ENCODE data around the gene VSNL1. TPM values are rescaled to one million over a fixed set of nuclear protein-coding genes. Genes with fewer than 3 reads are reported as not detected.
"Not testable (repeated sequence)": the region's sequence is repeated elsewhere in the genome, so short reads cannot be mapped to it uniquely, and the experiment has no call there.

VSNL1 gene
- polyA plus RNA-seq, 4 donors: 3.3 to 5.8 (median 5.0) TPM

- no peak for DNase-seq (ENCODE audit: low read depth in 4 of 4, low spot score in 2 of 4)
Measured at GRCh38 chr2:17540813-17541530, 476 bp downstream of the VSNL1 start.

GRCh38 chr2:17541531-17541950, 1.0 kb downstream of the VSNL1 start:
- DNase-seq (ENCODE audit: low read depth in 4 of 4, low spot score in 2 of 4): no peak

- DNase-seq (ENCODE audit: low read depth in 4 of 4, low spot score in 2 of 4): no peak
Measured at GRCh38 chr2:17542471-17542870, 2.0 kb downstream of the VSNL1 start.

DNA sequence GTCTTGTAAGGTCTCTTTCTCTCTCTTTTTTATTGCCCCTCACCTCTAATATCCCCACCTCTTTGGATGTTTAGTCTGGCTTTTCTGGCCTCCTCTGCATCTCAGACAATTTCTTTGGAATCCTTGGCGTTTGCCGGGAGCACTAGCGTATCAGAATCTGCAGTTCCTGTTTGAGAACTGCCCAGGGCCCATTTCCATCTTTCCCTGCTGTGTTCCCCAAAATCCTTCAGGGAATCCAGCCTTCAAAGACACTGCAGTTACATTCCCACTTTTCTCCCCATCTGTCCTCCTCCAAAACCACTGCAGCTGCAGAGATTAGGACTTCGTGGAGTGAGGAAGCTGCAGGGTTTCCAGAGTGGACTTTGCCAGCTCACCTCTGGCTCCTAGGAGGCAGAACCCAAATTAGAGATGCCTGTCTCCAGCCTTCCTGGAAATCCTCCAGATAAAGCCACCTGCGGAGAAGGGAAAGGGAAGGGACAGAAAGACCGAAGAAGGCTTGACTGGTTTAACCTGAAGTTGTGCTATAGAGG, 2.7 kb downstream of the VSNL1 start:
- no peak for DNase-seq (ENCODE audit: low read depth in 4 of 4, low spot score in 2 of 4)

- no peak for DNase-seq (ENCODE audit: low read depth in 4 of 4, low spot score in 2 of 4)
Measured at GRCh38 chr2:17543848-17544247, 3.4 kb downstream of the VSNL1 start.

DNA sequence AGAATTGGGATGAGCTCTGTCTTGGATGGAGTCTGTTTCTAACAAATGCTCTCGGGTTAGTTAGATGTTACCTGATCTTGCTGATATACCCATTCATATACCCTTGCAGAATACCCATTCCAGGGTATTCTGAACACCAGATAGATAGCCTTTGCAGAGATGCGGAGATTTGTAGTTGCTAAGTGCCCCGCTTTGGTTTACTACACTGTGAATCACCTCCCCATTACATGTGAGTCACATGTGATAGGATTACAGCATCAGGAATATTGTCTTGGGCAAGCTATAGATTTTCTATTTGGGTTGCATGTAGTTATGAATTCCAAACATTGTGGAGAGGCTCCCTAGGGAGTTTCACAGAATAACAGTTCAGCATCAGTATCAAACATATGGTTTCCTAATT, 3.8 kb downstream of the VSNL1 start:
- DNase-seq (ENCODE audit: low read depth in 4 of 4, low spot score in 2 of 4): no peak

- no peak for DNase-seq (ENCODE audit: low read depth in 4 of 4, low spot score in 2 of 4)
Measured at GRCh38 chr2:17545680-17546613, 5.5 kb downstream of the VSNL1 start.

DNA sequence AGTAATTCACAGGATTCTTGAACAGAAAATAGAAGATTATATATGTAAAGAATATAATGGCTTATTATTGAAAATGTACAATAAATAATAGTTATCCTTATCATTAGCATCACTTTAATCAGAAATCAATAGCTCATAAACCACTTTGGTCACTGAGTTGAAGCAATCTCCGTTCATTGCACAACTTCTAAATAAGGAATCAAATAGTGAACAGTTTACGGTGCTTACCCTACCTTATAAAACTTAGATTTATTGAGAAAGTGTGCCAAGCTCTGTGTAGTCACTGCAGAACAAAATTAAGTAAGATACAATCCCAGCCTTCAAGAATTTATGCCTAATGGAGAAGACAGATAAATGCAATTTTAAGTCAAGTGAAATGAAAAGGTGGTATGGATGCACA, 6.7 kb downstream of the VSNL1 start:
- DNase-seq (ENCODE audit: low read depth in 4 of 4, low spot score in 2 of 4): no peak

- no peak for DNase-seq (ENCODE audit: low read depth in 4 of 4, low spot score in 2 of 4)
Measured at GRCh38 chr2:17547737-17548136, 7.2 kb downstream of the VSNL1 start.

- DNase-seq (ENCODE audit: low read depth in 4 of 4, low spot score in 2 of 4): no peak
Measured at GRCh38 chr2:17550907-17551306, 10.4 kb downstream of the VSNL1 start.

- no peak for DNase-seq (ENCODE audit: low read depth in 4 of 4, low spot score in 2 of 4)
Measured at GRCh38 chr2:17555150-17555549, 14.7 kb downstream of the VSNL1 start.

GRCh38 chr2:17557596-17557995, 17.1 kb downstream of the VSNL1 start:
- no peak for DNase-seq (ENCODE audit: low read depth in 4 of 4, low spot score in 2 of 4)

DNA sequence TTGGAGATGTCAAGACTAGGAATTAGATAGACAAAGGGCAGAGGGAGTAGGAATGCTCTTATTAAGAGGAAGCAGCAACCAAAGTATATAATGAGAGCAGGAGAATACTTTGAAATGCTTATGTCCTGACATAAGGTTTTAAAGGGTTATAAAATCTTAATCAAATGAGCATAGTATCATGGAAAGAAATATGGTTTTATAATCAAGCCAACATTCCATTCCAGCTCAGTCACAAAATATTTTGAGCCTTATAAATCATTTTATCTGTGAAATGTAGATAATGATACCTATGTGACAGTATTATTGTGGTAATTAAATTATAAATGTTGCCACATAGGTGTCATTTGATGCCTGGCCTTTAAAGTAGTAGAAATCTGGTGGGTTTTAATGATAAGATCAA, 17.6 kb downstream of the VSNL1 start:
- DNase-seq (ENCODE audit: low read depth in 4 of 4, low spot score in 2 of 4): no peak

DNA sequence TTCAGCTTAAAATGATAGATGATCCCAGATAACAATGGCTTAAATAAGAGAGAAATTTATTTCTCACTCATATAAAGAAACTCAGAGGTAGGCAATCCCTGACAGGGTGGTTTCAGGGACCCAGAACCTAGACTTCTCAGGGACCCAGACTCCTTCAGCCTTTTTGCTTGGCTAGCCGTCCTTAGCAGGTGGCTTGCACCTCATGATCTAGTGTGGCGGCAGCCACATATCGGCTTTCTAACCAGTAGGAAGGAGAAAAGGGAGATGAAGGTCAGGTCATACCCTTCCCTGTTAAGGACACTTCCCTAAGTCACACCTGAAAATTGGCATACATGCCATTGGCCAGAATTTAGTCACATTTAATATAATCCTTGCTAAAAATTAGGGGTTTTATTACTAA, 18.4 kb downstream of the VSNL1 start:
- no peak for DNase-seq (ENCODE audit: low read depth in 4 of 4, low spot score in 2 of 4)

GRCh38 chr2:17565726-17566125, 25.2 kb downstream of the VSNL1 start:
- not testable (repeated sequence) for DNase-seq (ENCODE audit: low read depth in 4 of 4, low spot score in 2 of 4)

GRCh38 chr2:17571681-17572080, 31.2 kb downstream of the VSNL1 start:
- DNase-seq (ENCODE audit: low read depth in 4 of 4, low spot score in 2 of 4): no peak

GRCh38 chr2:17573085-17573803, 32.7 kb downstream of the VSNL1 start:
- DNase-seq (ENCODE audit: low read depth in 4 of 4, low spot score in 2 of 4): no peak

DNA sequence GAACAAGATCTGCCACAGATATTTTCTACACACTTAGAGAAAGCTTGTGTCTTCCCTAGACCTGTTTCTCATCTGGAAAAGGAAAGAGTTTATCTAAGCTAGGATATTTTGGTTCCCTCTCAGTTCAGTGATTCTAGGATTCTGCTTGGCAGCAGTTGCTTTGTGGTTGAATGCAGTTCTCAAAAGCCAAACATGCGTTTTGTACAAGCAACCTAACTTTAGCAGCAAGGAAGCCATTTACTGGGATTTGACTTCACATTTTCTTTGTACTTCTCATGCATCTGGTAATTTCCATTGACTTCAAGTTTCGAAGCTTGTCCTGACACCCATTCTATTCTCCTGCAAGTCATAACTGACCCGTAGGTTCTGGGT, 33.3 kb downstream of the VSNL1 start:
- DNase-seq (ENCODE audit: low read depth in 4 of 4, low spot score in 2 of 4): no peak

GRCh38 chr2:17574406-17575073, 34.0 kb downstream of the VSNL1 start:
- no peak for DNase-seq (ENCODE audit: low read depth in 4 of 4, low spot score in 2 of 4)

DNA sequence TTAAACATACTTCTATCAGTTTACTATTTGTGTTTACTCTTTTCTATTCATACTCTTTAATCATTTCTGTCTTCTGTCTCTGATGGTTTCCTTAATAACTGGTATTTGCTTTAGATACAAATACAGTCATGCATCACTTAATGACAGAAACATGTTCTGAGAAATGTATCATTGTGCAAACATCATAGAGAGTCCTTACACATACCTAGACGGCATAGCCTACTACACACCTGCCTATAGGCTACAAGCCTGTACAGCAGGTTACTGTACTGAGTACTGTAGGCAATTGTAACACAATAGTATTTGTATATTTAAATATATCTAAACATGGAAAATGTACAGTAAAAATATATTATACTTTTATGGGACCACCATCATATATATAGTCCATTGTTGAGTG, 36.3 kb downstream of the VSNL1 start:
- no peak for DNase-seq (ENCODE audit: low read depth in 4 of 4, low spot score in 2 of 4)
